ENCODE results near the gene TMEM138.
"Not testable (repeated sequence)": the region's sequence is repeated elsewhere in the genome, so short reads cannot be mapped to it uniquely, and the experiment has no call there.

The TMEM138 gene

DNA sequence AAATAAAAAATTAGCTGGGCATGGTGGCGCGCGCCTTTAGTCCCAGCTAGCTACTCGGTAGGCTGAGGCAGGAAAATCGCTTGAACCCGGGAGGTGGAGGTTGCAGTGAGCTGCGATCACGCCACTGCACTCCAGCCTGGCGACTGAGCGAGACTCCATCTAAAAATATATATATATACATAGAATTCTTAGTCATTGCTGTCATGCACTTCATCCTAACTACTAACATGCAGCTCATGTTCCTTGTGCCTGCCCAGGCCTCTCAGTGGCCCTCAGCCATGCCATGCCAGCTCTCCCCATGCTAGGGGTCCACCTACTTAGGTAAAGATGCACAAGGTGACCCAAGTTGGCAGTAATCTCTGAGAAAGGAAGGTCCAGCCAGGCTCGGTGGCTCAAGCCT lies 3.6 kb upstream of the TMEM138 start:
- peak in 2 of 10 donors; percentile 59 to 67 for DNase-seq
- intact Hi-C loops (cut with DNase I), result no loop called here

DNA sequence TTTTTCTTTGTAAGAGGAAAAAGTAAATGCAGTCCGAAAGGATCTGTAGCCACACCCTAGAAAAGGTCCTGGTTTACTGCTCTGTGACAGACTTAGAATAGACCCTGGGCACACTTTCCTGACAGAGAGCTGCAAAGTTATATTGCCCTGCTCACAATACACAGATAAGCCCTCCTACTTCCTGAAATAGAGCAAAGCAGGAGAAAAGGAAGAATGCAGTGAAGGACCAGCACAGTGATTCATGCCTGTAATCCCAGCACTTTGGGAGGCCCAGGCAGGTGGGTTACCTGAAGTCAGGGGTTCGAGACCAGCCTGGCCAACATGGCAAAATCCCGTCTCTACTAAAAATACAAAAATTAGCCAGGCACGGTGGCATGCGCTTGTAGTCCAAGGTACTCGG lies 2.7 kb upstream of the TMEM138 start:
- intact Hi-C loops (cut with DNase I), result no loop called here
- DNase-seq, result peak in 1 of 10 donors; percentile 37

DNA sequence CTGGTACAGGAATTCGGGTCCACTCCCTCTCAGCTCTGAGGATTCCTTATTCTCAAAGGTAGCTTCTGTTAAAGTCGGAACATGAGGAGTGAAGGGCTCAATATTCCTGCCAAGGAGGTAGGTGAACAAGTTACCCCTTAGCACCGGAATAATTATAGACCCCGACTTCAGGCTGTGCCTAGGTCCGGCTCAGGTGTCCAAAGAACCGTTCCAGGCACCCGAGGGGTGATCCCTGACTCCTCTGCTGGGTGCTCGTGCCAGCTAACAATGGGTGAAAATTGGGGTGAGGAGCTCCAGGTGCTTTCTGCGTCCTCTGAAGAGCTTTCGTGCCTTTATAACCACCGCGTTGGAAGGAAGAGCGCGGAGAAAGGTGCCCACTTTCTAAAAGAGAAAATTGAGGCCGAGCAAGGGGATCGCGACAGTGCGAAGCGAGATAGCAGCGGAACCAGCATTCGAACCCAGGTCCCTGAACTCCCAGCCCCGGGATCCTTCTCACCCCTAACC lies 885 bp upstream of the TMEM138 start:
- intact Hi-C loops (cut with DNase I), result loop anchor here (1.0 kb wide), 1 partner anchor 28 kb away; the partner anchor contains the start of genes DDB1 and TKFC
- DNase-seq, result peak in 1 of 10 donors; percentile 56

DNA sequence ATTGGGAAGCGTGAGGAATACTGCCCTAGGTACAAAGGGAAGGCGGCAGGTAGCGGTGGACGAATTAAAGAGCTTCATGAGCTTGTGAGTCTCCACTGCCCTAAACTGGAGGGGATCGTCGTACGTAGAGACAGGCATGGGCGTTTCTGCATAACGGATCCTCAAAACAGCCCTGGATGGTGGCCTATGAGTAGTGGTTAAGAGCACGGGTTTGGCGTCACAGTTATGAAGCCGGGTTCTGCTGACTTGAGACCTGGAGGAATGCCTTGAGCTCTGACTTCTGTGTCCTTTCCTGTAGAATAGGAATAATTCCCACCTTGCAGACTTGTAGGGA lies 335 bp downstream of the TMEM138 start:
- intact Hi-C loops (cut with DNase I), result no loop called here
- DNase-seq, result peak in 1 of 10 donors; percentile 43

DNA sequence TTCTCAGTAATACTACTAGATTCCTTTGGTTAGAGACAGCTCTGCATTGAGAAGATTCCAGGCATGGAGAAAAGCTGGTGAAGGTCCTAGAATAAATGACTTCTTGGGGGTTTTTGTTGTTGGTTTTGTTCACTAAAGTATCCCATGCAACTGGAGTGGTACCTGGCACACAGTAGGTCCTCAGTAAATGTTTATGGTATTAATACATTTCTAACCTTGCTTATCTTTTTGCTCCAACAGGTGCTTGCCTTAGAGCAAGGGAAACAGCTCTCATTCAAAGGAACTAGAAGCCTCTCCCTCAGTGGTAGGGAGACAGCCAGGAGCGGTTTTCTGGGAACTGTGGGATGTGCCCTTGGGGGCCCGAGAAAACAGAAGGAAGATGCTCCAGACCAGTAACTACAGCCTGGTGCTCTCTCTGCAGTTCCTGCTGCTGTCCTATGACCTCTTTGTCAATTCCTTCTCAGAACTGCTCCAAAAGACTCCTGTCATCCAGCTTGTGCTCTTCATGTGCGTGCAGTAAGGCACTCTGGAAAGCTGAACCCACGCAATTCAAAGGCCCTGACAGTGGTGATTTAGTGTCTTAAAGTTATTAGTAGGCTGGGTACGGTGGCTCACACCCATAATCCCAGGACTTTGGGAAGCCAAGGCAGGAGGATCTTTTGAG lies 2.0 kb downstream of the TMEM138 start:
- DNase-seq, result peak in 1 of 10 donors; percentile 4
- intact Hi-C loops (cut with DNase I), result no loop called here

DNA sequence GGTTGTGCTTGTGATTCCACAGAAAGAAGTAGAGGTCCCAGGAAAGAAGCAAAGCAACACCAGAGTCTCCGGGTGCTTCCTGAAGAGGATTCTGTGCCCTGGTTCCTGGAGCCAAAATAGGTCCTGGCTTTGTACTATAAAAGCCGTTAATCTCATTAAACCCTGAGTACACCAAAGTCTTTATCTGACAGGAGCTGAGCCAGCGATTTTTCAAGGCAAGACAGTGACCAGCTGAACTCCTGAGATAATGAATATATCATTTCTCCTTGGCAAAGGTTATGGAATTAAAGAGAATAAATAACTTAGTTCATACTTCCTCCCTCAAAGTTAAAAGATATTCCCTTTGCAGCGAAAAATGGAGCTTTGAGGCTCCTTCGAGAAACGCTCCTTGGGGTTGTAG lies 5.2 kb downstream of the TMEM138 start:
- intact Hi-C loops (cut with DNase I), result no loop called here
- no peak for DNase-seq

DNA sequence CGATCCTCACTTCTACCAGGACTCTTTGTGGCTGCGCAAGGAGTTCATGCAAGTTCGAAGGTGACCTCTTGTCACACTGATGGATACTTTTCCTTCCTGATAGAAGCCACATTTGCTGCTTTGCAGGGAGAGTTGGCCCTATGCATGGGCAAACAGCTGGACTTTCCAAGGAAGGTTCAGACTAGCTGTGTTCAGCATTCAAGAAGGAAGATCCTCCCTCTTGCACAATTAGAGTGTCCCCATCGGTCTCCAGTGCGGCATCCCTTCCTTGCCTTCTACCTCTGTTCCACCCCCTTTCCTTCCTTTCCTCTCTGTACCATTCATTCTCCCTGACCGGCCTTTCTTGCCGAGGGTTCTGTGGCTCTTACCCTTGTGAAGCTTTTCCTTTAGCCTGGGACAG lies 6.5 kb downstream of the TMEM138 start:
- no peak for DNase-seq
- intact Hi-C loops (cut with DNase I), result no loop called here

DNA sequence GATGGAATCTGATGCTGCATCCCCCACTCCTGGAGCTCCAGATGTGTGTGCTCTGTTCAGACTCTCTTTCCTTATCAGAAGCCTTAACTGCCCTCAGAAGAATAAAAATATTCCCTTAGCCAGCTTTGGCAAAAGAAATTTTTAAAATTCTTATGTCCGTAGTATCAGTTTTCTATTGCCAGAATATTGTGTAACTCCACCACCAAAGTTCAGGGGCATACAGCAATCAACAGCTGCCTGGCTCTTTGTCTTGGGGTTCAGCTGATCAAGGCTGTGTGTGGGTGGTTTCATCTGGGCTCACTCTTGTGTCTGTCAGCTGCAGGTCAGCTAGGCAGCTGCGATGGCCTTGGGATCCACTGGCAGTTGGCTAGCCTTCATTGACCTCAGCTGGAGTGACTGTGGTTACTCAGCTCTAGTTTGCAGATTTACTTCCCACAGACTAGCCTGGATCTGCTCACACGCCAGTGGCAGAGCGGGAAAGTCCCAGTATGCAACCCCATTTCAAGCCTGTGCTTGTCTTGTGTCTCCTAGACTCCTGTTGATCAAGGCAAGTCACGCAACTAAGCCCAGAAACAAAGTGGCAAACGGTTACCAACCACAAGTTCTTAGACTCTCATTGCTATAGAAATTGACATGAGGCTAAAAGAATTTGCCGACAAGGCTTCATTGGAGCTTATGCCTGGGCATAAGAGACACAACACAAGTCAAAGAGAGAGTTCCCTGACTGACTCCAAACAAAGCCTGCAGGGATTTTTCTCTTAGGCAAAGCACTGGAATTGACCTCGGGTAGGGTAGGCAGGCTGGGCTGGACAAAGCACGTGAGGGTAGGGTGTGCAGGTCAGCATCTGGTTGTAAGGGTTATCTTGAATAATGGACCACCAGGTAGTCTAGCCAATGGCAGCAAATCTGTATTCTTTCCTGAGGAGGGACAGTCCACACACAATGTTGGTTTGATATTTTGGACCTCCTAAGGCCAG lies 7.5 kb downstream of the TMEM138 start:
- intact Hi-C loops (cut with DNase I), result no loop called here
- no peak for DNase-seq

DNA sequence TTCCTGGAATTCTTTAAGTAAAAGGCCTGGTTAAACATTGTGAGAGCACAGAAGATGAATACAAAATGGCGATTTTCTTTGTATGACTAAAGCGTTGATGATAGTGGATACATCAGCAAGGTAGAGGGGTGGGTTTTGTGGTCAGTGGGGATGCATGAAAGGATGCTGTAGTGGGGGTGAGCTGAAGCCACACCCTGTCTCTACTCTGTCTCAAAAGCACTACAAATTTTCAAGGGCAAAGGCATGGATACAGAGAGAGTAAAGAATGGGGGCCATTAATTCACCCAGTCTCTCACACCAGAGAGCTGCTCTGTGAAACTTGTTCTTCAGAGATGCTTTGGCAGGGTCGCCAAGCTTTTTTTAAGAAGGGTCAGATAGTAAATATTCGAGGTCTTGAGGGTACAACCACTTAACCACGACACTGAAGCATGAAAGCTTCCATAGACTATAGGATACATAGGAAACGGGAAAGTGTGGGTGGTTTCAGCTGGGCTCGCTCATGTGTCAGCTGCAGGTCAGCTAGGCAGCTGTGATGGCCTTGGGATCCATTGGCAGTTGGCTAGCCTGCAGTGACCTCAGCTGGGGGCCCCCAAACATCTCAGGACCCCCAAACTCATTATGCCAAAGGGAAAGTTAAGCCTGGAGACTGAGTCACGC lies 8.3 kb downstream of the TMEM138 start:
- intact Hi-C loops (cut with DNase I), result no loop called here
- DNase-seq, result no peak

DNA sequence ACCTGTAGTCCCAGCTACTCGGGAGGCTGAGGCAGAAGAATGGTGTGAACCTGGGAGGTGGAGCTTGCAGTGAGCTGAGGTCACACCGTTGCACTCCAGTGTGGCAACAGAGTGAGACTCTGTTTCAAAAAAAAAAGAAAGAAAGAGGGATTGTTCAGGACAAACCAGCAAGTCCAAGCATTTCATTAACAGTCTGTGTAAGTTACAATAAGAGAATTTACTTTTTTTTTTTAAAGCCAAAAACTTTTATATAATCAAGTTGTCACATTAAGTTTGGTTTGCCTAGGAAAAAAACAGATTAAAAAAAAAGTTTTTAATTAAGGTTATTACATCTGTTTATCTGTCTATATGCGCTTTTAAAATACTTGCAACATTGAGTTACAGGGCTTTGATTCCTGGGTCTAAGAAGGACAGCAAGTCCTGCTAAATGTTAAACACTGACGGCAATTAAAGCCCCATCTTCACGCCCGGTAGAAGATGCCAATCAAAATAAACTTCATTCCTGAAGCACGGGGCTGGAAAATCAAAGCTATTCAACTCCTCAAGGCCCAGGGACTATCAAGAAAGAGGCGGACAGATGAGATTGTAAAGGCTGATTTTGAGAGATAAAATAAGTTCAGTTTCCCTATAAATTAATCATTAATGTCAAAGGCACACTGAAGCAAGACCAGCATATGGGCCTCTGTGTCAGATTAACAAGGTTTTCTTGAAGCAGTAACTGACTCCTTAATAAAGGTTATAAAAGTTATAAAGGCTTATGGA lies 10.7 kb downstream of the TMEM138 start:
- no peak for DNase-seq
- intact Hi-C loops (cut with DNase I), result no loop called here

DNA sequence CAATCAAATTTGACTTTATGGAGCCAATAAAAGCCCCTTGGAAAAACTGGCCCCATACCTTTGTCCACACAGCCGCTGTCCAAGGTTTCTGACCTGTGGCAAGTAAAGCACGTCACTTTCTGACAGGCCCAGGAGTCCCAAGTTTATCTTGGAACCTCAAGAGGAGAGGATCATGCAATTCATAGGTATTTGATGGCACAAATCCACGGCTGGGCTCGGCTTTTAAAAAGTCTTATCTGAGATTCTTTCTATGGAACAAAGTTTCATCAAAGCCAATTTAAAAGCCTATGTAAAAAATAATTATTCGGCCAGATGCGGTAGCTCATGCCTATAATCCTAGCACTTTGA lies 13.6 kb downstream of the TMEM138 start:
- no peak for DNase-seq
- intact Hi-C loops (cut with DNase I), result no loop called here

DNA sequence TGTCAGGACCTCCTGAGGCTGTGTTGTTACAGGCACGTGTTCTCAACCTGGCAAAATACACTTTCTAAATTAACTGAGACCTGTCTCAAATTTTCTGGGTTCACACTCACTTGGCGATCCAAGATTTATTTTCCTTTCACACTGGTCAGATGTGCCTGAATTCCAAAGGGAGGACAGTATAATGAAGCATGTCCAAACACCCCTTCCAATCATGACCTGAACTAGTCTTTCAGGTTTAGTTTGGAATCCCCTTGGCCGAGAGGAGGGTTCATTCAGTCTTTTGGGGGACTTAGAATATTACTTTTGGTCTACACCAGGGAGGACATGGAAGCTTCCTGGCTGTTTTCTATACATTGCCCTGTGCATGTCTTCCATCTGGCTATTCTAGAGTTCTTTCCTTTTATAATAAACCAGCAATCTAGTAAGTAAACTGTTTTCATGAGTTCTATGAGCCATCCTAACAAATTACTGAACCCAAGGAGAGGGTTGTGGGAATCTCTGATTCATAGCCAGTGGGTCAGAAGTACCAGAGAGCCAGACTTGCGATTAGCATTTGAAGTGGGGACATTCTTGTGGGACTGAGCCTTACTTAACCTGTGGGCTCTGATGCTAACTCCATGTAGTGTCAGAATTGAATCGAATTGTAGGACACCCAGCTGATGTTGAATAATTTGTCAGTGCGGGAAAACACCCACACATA lies 15.4 kb downstream of the TMEM138 start:
- no peak for DNase-seq
- intact Hi-C loops (cut with DNase I), result no loop called here

DNA sequence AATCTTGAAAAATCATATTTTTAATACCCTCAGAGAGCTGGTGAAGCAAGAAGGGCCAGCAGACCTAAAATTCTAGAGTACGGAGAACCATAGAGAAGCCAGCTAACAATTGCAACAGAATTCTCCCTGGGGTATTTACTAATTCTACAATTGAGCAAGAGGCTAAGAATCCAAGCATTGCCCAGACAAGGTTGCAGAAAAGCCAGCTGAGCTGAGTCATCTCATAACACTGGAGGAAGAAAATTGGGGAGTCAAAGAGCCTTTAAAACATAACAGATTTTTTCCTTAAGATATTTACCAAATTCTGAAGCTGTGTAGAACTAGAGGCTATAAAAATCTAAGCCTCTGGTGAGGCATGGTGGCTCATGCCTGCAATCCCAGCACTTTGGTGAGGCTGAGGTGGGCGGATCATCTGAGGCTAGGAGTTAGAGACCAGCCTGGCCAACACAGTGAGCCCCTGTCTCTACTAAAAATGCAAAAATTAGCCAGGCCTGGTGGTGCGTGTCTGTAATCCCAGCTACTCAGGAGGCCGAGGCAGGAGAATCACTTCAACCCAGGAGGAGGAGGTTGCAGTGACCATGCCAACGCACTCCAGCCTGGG lies 16.6 kb downstream of the TMEM138 start:
- DNase-seq, result no peak
- intact Hi-C loops (cut with DNase I), result no loop called here

DNA sequence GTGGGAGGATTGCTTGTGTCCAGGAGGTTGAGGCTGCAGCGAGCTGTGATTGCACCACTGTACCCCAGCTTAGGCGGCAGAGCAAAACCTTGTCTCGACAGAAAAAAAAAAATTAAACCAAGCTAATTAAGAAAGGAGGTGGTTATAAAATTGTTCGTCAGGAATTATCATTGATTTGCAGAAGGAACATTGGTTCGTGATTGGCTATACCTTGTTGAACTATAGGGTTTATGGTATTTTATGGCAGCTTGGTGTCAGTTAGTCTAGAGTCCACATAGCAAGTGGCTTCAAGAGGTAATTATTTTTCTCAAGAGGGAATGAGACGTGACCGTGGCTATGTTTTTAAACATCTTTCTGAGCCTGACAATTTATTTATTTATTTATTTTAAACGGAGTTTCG lies 18.7 kb downstream of the TMEM138 start:
- DNase-seq, result no peak
- intact Hi-C loops (cut with DNase I), result no loop called here

DNA sequence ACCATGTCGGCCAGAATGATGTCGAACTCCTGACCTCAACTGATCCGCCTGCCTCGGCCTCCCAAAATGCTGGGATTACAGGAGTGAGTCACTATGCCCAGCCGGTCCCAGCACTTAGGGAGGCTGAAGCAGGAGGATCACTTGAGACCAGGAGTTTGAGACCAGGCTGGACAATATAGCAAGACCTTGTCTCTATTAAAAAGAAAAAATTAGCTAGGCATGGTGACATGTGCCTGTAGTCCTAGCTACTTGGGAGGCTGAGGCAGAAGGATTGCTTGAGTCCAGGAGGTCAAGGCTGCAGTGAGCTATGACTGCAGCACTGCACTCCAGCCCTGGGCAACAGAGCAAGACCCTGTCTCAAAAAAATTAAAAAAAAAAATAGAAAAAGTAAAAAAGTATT lies 21.7 kb downstream of the TMEM138 start:
- DNase-seq, result not testable (repeated sequence)

DNA sequence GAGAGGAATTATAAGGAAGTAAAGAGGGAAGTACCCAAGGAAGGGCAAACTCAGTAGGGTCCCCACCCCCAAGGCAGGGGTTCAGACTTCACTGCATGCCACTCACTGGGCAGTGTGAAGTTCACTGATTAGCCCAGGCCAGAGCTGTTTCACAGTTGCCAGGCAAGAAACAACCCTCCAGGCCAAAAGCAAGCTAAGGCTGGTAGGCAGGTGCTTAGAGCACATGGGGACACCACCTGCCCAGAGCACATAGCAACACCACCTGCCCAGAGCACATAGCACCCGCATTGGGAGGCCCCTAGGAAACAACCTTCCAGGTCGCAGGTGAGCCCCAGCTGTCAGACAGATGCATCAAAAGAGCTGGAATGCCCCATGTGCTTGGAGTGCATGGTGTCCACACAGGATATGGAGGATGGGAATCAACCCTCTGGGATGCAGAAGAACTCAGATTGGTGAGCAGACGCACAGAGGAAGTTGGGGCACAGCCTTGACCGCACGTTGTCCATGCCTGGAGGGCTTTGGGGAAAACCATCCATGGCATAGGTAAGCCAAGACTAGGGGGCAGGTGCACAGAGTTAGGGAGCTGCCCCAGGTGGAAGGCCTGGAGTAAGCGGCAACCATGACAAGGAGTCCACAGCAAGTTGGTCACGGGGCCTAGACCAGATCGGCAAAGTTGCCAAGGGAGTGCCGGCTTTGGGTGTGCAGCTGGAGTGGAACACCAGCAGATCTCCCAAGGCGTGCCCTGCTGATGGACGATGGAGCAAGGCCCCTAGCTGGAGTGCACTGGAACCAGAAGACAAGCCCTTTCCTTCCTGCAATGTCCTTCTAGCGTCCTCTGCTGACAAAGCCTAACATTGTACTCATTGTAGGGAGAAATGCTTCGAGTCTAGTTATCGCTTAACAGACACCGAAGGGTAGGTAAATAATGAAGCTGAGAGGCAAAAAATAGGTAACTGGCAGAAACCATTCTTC lies 22.4 kb downstream of the TMEM138 start:
- no peak for DNase-seq
- intact Hi-C loops (cut with DNase I), result loop anchor here (1.0 kb wide), 1 partner anchor 48 kb away; no protein-coding TSS in a partner anchor

More for the DNA sequence above, 21.7 kb downstream of the TMEM138 start:
- intact Hi-C loops (cut with DNase I), result not testable (repeated sequence)

DNA sequence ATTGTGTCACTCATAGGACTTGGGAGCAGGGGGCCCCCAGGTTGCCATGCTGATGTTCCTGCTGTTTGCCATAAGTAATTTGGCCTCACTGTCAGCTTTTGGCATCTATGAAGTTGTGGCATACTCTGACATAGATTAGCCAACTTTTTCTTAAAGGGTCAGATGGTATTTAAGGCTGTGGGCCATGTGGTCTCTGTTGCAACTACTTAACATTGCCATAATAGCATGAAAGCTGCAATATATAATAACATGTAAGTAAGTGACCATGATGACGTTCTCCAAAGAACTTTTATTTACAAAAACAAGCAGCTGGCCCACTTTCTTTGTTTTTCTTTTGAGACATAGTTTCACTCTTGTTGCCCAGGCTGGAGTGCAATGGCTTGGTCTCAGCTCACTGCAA lies 28.0 kb downstream of the TMEM138 start:
- no peak for DNase-seq
- intact Hi-C loops (cut with DNase I), result no loop called here

DNA sequence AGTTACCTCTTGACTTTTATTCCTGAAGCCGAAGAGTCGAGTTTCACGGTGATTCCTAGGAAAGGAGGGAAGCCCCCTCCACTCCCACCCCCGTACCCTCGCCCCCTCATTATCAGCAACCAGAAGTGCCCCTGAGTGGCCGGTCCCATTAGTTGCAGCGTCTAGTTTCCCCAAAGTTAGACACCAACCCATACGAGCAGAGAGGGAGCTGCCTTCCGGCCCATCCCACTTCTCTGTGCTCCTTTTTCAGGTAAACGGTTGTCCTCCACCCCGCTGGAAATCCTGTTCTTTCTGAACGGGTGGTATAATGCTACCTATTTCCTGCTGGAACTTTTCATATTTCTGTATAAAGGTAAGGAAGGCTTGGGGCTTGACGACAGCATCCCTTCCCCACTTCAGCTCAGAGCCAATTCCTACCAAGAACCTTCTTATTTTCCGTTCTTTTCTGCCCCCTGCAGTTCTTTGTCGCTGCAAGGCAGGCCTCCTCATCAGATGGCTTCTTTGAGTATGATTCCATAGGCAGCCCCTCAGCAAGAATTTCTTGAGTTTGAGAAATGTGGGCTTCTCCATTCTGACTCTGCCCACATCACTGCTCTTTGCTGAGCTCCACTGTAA lies 30.9 kb downstream of the TMEM138 start:
- peak in 1 of 10 donors; percentile 8 for DNase-seq

More for the DNA sequence above, 30.9 kb downstream of the TMEM138 start:
- intact Hi-C loops (cut with DNase I), result no loop called here

All from posterior cingulate gyrus (tissue), 11 donors.